GM21825 (cell line): ENCODE results near the gene PDE7B.
"Not testable (repeated sequence)": the region's sequence is repeated elsewhere in the genome, so short reads cannot be mapped to it uniquely, and the experiment has no call there.

ENCODE experiments used
- ATAC-seq: cut with Tn5 transposase; IDR thresholded peaks from one replicate; pipeline ENCODE4 v1.9.1; 2021; ENCODE audit warnings: mild to moderate bottlenecking, moderate library complexity; ENCODE audit not compliant: unreplicated experiment

Gene PDE7B

DNA sequence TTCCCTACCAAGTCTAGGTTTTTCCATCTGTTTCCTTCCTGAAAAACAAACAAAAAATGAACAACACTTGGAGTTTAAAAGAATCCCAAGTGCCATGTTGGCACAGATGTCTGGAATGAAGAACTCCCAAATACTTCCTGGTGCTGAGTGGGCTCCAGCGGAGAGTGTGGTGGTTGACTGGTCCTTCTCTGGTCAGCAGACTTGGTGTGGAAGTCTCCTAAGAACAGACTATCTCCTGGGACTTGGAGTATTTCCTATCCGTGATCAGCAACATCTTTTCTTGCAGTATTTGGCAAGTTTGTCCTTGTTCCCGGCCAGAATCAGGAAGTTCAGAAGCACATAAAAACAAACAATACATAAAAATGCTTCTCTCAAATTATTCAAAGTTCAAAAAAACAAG lies 244.5 kb downstream of the PDE7B start:
- no peak for ATAC-seq

DNA sequence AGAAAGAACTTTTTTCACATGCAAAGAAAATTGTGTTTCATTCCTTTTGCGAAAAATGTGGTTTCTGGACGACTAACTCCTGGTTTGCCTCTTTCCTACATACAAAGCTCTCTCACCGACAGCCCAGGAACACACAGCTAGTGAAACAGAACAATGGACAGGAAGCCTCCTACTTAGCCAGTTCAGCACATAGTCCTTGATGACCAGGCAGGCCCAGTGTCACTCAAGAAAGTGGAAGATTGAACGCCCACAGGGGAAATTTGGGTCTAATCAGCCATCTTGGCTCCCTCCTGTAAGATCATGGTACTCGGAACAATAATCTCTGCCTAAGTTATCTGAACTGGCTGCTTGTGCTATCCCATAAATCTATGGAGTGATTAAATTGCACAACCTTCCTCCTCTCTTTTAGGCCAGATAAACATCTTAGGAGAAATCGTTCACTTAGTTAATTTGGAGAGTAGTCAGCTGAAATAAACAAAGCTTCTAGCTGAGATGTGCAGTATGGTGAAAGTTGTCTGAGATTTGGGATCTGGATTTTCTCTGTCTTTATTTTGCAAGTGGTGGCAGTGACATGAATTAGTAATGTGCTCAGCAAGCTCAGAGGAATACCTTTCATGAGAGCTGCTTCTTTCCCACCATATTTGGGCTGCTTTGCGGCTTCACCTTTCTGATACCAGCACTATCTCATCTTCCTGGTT lies 251.6 kb downstream of the PDE7B start:
- ATAC-seq, result no peak

DNA sequence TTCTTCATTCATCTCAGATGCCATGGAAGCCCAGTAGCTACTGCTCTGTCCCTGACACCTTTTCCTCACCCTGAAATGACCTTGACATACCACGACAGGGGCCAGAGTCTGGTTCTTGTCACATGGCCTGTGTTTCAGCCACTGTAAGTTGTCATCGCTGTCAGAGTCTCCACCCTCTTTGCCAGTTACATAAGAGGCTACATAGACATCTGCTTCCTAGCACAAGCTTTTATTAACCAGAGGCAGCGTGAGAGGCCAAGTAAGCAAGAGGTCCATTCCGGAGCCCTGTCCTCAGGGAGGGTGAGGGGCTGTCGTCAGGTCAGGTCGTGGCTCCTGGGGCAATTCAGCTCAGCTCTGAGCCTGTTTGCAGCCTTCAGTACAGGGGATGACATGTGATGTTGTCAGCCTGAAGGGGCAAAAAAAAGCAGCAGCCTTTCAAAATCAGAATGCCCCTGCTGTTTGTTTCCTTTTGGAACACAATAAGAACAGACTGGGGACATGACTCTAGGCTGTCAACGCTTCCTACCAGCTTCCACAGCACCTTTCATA lies 252.3 kb downstream of the PDE7B start:
- no peak for ATAC-seq

DNA sequence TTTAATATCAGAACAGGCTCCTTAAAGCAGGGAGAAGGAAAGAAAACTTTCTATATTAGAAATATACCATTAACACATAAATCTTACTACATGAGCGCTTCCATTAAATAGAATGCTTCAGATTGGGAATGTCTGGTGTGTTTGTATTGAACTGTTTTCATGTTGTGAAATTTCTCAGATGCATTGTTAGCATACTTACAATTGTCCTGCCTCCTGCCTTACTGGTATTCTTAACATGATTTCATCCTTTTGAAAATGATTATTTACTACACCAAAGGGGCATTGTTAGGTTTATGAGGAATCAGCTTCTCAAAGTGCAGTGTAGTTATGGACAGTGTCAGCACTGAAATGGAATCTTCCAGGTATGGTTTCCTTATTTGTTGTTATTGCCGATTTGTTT lies 253.1 kb downstream of the PDE7B start:
- ATAC-seq, result no peak

DNA sequence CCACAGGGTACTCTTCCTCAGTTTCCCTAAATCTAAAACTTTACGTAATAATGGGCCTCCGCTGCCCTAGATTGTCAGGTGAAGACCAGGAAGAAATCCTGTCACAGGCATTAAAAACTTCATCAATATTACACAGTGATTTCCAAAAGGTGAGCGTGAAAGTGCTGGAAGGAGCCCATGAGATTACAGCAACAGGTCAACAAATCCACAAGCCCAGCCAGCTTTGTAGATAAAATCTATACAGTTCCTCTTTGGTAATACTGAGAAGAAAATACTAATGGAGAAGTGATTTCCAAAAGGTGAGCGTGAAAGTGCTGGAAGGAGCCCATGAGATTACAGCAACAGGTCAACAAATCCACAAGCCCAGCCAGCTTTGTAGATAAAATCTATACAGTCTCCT lies 254.3 kb downstream of the PDE7B start:
- not testable (repeated sequence) for ATAC-seq

DNA sequence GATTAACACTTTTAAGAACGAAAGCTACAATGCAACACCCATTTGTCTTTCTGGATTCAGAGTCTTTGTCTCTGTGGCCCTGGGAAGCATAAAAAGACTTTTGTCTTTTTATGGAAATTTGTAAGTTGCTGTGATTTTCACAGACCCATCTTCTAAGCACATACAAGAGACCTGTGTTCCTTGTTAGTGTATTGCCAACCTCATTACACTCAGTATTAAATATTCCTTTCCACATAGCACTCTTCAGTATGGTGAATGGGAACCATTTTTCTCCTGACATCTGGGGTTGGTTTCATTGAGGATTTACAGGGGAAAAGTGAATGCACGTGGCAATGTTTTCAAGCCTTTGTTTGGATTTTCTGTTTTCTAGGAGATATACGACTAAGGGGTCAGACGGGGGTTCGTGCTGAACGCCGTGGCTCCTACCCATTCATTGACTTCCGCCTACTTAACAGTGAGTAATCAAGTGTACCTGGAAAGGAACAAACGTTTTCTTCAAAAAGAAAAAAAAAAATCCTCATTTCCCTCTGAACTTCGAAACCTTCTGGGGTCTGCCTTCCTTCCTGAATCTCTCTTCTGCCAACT lies 257.0 kb downstream of the PDE7B start:
- ATAC-seq, result no peak

DNA sequence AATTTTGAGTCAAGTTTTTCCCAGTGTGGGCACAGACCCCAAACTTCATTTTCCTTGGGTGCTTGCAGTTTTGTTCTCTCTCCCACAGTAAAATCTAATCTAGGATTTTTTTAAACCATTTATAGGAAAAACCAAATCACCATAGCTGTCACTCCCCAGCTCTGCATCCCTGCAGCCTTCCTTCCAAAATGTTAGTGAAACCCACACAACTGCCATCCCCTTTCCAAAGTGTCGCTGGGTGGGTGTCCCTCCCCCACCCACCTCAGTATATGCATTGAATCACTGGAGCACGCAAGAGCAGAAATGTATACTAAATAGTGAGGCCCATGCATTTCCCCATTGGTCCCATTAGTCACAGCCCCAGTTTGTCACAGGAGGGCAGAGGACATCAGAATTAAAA lies 260.3 kb downstream of the PDE7B start:
- ATAC-seq, result no peak

DNA sequence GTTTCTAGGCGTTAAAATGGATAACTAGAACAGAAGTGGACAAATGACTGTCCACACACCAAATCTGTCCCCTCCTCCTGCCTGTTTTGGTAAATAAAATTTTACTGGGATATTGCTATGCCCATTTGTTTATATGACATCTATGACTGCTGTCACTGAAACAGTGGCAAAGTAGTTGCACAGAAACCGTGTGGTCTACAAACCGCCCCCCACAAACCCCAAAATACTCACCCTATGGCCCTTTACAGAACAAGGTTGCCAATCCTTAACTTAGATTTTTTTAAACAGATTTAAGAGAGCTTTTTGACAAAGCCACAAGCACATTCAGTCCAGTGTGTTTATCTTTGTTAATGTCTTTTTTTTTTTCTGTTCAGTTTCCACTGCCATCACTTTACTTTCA lies 260.8 kb downstream of the PDE7B start:
- no peak for ATAC-seq

DNA sequence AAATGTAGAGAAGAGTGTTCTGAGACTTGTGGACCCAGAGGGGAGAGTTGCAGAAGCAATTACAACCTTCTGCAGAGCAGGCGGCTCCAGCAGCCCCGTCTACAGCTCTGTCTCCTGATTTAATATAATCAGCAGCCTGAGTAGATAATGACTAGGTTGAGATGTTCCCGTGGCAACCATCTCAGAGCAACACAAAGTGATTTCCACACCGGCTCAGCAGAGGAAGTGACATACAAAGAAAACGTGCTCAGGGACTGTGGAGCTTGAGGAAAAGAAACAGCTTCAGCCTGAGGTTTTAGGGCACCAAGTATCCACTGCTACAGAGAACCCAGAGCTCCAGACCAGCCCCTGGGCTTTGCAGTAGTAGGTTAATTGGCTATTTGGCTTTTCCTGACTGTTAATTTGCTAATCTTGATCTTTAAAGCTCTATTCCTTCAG lies 262.3 kb downstream of the PDE7B start:
- ATAC-seq, result no peak

DNA sequence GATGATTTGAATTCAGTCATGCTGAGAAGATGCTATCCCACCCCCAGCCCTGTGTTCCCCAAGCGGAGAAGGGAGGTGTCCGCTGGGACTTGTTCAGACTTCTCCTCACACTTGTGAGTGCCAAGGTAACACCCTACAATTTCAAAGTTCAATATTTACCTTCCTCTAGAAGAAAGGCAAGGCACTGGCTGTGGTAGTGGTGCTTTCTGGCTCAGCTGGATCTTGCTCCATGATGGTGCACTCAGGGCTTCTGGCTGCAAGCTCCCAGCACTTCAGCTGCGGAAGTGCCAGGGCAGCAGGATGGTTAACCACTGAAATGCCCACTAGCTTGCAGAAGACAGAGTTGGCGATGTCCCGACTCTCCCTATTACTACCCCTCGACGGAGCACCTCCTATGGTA lies 263.2 kb downstream of the PDE7B start:
- ATAC-seq, result no peak

DNA sequence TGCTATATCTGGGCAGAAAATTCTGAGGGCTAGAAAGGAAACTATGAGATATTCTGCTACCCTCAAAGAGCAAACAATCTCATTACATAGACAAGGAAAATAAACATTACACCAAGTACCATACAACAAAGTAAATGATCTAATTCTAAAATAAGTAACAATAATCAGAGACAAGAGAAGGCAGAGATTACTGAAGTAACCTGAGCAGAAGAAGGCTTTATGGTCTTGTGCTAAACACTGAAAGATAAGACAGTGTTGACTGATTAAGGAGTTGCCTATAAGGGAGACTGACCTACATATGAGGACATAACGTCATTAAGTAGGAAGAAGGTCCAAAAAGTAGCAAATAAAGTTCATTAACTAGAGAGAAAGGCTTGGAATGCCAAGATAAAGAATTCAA lies 264.4 kb downstream of the PDE7B start:
- no peak for ATAC-seq

DNA sequence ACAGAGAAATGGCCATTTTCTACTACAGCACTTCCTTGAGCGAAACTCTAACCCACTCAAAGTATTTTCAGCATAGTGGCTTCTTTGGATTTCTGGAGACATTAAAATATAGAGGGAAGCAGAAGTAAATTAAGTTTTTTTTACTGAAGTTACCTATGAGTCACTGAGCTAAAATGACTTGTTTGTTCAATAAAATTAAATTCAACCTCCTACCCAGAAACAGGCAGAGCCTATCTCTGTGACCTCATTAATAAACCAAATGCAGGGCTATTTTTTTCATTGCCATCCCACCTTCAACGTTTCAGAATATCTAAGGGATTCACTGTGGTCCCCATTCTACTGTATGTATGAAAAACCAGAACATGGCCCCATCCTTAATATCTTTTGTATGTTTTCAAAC lies 265.6 kb downstream of the PDE7B start:
- ATAC-seq, result no peak

DNA sequence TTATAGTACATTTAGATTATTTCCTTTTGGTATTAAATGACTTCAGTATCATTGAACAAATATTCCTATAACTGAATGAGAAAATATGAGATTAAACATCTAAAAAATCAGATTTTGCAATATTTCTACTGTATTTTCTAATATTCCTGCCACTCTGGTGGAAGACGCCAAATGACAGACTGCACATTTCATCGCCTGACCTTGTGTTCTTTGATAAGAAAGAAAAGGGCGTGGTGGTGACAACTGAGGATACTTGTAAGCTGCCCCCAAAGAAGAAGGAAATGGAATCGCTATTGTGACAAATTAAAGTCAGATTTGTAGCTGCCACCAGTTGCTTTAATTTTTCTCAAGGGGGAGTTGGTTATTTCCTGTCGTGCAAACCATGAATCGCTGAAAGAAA lies 267.3 kb downstream of the PDE7B start:
- ATAC-seq, result no peak

DNA sequence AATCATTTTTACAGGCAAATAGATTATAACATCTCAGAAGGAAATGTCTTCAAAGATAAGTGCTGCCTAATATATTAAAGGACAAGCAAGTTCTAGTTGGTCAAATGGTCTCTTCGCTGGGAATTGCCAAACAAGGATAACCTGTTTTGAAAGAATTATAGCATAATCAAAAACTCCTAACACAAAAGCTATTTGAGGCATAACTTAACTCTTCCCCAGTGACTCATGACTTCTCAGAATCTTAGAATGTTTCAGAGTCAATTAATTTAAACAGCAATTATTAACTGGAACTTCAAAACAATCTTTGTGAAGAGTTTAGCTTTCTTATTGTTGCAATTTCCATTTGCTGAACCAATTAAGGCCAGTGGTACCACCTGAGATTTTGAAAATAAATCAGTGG lies 272.0 kb downstream of the PDE7B start:
- no peak for ATAC-seq

DNA sequence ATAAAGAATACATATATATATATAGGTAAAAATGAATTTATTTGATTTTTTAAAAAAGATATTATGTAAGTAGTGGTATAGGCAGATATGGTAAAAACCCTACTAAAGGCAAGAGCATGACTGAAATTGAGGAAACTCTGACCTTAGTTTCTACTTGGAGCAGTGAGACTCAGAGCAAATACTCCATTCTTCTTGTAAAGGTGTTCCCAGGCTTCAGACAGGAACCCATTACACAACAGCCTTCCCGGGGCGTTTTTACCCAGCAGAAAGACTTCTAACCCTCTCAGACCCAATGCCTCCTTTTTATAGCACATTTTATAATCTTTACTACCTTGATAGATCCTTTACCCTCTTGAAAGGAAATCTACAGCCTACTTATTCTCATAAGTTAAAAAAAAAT lies 274.1 kb downstream of the PDE7B start:
- no peak for ATAC-seq

DNA sequence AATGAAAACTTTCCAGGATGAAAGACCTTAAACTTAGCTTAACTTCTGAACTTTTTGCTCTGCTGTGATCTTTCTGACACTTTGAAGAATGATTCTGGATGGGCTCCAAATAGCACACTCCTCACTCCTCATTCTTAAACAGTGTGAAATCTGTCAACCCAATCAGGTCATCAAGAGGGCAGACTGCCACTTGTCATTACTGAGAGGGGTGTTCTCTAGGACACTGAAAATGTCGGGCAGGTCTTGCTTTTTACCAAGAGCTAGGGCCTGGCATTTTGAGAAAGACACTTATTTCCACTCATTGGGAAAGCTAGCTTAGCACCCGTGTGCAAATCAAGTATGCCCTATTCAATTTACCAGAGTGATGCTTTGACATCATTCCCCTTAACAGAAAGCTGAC lies 276.4 kb downstream of the PDE7B start:
- no peak for ATAC-seq

DNA sequence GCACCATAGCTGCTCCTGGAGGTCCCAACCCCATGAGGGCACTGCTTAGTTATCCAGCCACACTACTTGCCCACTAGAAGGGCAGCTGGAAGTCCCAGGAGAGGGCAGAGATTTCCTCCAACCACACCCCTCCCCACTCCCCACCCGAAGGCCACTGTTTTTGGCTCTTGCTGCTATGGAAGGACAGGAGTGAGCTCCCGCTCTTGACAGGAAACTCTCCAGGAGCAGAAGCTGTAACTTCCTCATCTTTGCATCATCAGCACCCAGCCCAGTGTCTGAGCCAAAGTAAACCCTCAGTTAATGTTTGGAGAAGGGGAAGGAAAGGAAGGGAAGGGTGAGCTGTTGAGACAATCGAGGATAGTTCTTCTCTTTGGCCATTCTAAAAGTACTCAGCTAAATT lies 277.9 kb downstream of the PDE7B start:
- no peak for ATAC-seq

DNA sequence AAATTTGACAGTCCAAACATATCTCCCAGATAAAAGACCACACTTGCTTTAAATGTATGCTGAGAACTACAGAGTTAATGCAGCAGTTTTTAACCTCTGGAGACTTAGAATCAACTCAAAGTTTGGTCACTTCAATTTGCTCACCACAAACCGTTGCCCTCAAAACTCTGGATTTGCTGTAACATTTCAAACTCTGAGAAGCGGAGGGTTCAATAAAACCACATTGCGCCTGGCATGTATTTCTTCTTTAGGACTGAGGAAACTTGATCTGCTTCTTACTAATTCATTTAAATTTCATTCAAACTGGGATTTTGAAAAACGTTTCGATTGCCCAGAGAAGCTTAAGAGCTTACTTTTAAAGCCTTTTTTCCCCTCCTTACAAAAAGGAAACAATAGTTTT lies 282.8 kb downstream of the PDE7B start:
- ATAC-seq, result no peak

DNA sequence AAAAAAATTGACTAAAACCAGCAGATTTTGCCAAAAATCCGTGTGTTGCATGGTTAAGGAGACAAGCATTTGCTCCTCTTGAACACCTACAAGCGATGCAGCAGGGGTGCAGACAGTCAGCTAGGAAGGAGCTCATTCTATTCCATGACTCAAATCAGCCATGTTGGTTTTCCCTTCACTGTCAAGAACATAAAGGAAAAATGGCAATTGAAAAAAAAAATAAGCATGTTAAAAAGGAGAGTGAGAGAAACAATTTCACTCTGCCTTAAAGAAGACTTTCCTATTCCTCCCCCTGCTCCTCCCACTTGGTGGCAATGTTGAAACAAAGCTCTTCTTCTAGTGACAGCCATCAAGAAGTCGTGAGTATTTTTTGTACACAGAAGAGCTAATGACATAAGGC lies 283.2 kb downstream of the PDE7B start:
- ATAC-seq, result no peak

DNA sequence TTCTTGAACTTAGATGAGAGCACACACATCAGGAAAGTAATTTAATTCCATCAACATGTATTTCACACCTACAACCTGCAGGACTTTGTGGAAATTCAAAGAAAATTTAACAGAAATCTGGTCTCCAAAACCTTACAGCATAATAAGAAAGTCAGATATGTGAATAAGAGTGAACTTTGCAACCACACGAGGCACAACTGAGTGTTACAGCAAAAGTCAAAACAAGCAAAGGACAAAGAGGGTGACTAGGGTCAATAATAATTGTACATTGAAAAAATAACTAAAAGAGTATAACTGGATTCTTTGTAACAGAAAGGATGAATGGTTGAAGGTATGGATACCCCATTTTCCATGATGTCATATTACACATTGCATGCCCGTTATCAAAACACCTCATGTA lies 284.8 kb downstream of the PDE7B start:
- ATAC-seq, result no peak

DNA sequence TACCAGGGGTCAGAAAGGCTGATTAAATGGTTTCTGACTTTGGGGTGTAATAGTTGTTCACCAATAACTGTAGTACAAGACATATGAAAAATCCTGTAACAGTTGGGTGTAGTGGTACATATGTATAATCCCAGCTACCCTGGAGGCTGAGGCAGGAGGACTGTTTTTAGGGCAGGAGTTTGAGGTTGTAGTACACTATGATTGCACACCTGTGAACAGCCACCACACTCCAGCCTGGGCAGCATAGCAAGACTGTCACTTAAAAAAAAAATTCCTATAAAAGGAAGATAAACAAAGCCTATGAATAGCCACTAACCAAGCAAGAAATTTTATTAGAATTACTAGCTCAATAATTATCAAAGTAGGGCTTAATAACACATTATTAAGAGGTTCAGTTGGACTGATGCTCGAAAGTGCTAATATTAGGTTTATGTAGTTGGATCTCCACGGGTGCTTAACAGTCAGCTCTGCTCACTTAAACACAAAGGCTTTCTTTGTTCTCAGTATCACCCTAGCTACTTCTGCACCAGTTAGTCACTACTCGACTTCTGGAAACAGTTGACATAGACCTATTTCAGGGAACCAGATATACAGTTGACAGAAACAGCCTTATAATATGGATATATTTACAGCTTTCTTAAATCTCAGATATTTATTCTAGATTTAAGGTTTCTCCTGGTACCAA lies 285.6 kb downstream of the PDE7B start:
- ATAC-seq, result no peak

DNA sequence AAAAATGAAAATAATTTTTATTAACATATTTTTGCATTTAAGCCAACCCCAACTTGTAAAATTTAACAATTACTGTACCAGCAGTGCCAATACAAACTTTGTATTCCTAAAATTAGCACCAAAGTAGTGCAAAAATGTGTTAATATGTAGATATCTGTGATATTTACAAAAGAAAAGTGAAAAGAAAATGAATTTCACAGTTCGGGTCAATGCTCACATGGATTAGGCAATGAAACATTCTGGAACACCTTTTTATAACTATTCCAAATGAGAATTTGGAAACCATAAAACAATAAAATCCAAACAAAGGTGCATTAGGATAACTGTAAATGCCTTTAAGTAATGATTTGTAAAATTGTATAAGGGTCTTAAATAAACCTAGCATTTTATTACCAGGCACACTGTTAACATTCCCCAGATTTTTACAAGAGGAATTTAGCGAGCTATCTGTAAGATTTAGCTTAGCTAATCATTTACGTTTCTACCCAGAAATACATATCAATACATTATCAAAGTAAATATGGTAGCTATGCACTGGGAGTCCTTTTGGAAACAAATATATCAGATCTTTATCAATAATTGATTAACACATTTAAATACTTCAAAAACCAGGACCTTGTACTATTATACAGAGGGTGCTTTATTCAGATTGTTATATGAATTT lies 286.4 kb downstream of the PDE7B start:
- no peak for ATAC-seq
